CD4-positive, alpha-beta T cell treated with Interleukin-1 beta for 1 hour (primary cell): Measurements from ENCODE around the gene KIF21A.
"Not testable (repeated sequence)": the region's sequence is repeated elsewhere in the genome, so short reads cannot be mapped to it uniquely, and the experiment has no call there.

Experiments used
- DNase-seq, 2 donors: peaks; one replicate each; pipeline ENCODE4 v3.0.0-alpha.2; 2020 to 2022

The KIF21A gene, protein sequence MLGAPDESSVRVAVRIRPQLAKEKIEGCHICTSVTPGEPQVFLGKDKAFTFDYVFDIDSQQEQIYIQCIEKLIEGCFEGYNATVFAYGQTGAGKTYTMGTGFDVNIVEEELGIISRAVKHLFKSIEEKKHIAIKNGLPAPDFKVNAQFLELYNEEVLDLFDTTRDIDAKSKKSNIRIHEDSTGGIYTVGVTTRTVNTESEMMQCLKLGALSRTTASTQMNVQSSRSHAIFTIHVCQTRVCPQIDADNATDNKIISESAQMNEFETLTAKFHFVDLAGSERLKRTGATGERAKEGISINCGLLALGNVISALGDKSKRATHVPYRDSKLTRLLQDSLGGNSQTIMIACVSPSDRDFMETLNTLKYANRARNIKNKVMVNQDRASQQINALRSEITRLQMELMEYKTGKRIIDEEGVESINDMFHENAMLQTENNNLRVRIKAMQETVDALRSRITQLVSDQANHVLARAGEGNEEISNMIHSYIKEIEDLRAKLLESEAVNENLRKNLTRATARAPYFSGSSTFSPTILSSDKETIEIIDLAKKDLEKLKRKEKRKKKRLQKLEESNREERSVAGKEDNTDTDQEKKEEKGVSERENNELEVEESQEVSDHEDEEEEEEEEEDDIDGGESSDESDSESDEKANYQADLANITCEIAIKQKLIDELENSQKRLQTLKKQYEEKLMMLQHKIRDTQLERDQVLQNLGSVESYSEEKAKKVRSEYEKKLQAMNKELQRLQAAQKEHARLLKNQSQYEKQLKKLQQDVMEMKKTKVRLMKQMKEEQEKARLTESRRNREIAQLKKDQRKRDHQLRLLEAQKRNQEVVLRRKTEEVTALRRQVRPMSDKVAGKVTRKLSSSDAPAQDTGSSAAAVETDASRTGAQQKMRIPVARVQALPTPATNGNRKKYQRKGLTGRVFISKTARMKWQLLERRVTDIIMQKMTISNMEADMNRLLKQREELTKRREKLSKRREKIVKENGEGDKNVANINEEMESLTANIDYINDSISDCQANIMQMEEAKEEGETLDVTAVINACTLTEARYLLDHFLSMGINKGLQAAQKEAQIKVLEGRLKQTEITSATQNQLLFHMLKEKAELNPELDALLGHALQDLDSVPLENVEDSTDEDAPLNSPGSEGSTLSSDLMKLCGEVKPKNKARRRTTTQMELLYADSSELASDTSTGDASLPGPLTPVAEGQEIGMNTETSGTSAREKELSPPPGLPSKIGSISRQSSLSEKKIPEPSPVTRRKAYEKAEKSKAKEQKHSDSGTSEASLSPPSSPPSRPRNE (N-terminal part only)

DNA sequence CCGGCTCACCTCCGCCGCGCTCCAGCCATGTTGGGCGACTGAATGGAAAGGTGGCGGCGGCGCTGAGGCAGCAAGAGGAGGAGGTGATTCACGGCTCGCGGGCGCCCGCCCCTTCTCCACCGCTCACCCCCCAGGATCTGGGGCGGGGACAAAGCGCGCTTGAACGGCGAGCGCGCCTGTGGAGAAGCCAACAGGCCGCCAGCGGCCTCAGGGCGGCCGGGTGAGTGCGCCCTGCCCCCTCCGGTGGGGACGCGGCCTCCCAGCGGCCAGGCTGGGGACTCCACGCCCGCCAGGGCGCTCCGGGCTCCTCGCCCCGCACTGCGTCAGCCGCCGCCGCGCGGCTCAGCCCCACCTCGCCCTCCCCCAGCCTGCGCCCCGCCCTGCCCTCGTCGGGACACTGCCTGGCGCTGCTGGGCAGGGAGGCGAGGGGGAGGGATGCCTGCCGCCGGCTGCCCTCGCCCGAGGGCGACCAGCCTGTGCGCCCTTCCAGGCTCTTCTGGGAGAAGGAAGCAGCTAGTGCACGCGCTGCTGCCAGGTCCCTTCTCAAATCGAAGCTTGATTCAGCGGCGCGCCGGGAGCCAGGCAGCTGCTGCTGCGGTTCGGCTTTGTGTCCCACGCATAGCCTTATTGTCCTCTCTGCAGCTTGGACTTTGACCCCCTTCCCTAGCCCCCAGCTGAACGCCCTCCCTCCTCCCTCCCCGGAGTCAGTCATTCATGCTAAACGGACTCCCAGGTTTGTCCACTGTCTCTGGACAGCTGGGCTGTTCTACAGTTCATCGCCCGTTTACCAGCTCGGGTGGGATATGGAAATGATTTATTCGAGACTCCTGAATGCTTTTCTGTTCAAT is at the start of gene KIF21A:
KIF21A (minus strand) TSS at position 40 of the 848 bp plus-strand sequence. CDS start 150 bp downstream, outside the sequence.
- peak; percentile 90 to 92 for DNase-seq

DNA sequence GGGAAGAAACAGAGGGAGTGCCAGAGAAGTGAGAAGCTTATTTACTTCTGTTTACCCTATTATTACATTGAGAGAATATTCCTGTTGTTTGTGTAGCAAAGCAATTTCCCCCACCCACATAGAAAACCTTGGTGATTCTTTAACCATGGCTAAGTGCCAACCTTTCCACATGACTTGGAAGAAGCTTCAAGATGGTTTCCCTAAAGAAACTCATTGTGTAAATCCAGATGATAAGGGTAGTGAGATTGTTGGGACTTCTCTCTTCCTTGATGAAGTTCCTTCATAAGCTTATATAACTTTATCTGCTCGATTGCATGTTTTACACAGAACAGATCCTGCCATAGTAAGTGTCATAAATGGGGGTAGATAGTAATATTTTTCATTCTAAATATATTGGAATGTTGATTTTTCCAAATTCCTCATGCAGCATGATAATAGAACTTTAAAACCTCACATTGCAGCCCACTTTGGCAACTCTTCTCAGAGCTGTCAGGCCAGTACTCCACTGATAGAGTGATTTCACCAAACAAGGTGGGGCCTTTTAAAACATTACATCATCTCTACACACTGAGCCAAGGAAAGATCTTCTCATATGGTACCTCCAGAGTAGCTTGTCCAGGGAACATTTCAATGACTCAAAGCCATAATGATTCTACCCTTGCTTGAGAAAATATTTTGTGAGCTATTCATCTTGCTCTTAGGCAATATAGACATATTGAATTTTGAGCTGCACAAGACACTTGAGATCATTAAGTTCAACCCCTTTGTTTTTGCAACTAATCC is 47.8 kb upstream of the KIF21A start:
- no peak for DNase-seq

DNA sequence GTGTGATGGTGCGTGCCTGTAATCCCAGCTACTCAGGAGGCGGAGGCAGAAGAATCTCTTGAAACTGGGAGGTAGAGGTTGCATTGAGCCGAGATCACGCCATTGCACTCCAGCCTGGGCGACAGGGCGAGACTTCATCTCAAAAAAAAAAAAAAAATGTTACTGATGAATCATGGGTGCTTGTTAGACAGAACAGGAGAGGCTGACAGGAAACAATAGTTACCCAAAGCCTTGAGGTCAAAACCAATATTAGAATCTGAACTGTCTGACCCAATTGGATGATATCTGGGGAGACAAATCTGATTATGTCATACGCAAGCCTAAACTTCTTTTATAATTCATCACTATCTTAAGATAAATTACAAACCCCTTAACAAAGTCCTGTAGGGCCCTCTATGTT is 40.7 kb upstream of the KIF21A start:
- DNase-seq, result no peak

DNA sequence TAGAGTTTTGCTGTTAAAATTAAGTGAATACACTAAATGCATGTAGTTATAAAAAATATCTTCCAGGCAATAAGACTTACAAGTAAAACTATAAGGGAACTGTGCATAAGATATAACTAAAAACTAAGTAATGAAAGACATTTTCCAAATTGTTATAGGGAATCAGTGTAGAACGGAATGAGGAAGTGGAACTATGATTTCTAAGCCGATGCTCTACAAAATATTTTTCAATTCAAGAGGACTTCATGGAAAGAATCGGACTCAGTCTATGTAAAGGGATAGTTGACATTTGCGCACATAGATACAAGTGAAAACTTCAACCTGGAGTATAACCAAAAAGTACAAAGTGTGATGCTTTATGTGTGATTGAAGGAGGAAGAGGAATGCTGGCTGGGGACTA is 40.1 kb upstream of the KIF21A start:
- no peak for DNase-seq

DNA sequence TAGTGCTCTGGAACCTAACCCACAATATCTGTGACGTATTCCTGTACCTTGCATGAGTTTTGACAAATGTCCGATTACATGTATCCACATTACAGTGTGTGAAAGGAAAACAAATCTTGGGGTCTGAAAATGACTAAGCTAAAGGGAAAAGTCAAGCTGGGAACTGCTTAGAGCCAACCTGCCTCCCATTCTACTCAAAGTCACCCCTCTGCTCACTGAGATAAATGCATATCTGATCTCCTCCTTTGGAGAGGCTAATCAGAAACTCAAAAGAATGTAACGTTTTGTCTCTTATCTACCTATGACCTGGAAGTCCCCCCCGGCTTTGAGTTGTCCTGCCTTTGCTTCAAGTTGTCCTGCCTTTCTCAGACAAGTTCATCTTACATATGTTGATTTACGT is 34.0 kb upstream of the KIF21A start:
- DNase-seq, result no peak

DNA sequence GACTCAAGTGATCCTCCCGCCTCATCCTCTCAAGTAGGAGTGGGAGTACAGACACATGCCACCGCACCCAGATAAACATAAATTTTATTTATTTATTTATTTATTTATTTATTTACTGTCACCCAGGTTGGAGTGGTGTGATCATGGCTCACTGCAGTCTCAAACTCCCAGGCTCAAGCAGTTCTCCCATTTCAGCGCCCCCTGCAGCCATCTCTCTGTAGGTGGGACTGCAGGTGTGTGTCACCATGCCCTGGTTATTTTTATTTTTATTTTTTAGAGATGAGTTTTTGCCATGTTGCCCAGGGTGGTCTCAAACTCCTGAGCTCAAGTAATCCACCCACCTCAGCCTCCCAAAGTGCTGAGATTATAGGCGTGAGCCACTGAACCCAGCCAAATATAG is 33.2 kb upstream of the KIF21A start:
- DNase-seq, result no peak

DNA sequence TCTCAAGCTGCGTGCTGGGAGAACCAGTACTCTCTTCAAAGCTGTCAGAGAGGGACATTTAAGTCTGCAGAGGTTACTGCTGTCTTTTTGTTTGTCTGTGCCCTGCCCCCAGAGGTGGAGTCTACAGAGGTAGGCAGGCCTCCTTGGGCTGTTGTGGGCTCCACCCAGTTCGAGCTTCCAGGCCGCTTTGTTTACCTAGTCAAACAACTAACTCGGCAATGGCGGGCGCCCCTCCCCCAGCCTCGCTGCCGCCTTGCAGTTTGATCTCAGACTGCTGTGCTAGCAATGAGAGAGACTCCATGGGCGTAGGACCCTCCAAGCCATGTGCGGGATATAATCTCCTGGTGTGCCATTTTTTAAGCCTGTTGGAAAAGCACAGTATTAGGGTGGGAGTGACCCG is 32.2 kb upstream of the KIF21A start:
- DNase-seq, result not testable (repeated sequence)

DNA sequence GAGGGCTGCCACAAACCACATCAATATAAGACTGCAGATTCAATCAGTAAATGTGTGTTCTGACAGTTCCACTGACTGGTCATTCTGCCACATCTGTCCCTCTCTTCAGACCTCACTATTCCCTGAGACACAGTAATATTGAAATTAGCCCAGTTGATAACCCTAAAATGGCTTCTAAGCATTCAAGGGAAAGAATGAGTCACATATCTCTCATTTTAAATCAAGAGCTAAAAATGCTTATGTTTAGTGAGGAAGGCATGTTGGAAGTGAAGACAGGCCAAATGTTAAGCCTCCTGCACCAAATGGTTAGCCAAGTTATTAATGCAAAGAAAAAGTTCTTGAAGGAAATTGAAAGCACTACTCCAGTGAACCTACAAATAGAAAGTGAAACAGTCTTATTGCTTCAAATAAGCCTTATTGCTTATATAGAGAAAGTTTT is 24.5 kb upstream of the KIF21A start:
- peak in 1 of 2 donors; percentile 24 for DNase-seq

DNA sequence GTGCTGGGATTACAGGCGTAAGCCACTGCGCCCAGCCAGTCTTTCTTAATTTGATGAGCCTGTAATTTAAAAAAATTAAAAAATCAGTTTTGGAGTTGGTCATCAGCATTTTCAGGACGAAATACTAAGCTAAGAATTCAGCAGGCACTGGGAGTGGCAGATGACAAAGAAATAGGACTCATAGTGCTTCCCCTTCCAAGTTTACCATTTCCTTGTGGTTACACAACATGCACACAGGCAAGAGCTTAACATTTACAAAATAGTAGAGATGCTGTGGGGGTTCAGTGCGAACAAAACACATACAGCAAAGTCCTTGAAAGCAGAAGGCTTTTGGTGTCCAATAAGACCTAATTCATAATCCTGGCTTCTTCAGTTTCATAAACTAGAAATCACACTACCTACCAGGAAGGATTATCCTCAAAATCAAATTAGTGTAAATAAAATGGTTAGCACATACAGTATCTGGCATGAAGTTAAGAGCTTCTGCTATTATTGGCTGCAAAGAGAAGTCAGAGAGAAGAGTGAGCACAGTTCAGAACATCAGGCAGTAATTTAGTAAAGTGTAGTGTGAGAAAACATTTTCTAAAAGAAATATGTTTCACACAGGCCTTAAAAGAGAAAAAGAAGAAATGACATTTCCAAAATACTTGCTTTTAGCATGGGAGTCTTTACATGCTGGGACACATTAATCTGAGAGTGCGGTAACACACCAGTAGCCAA is 22.2 kb upstream of the KIF21A start:
- no peak for DNase-seq

DNA sequence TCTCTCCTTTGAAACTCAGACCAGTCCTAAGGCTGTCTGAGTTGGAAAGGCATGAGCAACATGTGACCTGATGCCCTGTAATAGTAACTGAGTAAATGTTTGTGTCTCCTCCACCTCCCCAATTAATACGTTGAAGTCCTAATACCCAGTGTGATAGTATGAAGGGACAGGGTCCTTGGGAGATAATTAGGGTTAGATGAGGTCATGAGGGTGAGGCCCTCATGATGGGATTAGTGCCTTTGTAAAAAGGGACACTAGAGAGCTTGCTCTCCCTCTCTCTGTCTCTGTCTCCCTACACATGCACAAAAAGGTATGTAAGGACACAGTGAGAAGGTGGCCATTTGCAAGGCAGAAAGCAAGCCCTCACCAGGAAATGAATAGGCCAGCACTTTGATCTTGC is 18.1 kb upstream of the KIF21A start:
- DNase-seq, result no peak

DNA sequence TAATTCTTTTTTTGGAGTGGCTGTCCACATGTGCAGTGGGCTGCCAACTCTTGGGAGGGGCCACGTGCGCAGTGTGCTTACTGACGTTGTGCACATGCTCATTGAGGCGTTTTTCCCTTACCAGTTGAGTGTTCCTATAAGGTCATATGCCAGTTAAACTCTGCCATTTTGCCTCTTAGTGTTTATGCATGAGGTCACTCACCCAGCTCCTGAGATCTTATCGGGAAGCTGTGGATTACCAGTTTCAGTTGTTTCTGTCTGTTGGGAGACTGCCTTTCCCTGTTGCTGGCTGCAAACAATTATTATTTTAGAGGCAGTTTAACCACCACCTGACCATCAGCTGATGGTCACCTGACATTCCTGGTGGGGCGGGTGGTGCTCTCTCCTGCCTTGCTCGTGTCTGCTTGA is 16.1 kb upstream of the KIF21A start:
- no peak for DNase-seq

DNA sequence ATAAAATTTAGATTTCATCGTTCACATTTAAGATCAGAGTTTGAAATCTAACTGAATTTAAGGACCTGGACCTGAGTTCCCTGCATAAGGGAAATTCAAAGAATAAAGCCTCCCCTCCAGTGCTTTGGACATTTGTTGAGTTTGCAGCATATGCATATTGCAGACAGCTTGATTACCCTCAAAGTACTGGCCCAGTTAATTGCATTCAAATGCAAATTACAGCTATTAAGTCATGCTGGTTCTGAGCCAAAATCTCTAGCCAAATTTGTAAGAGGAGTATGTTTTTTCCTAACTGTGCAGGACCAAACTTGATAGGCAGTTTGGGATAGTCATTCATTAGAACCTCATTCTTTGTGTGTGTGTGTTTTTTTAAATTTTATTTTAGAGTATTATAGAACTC is 9.1 kb upstream of the KIF21A start:
- no peak for DNase-seq

DNA sequence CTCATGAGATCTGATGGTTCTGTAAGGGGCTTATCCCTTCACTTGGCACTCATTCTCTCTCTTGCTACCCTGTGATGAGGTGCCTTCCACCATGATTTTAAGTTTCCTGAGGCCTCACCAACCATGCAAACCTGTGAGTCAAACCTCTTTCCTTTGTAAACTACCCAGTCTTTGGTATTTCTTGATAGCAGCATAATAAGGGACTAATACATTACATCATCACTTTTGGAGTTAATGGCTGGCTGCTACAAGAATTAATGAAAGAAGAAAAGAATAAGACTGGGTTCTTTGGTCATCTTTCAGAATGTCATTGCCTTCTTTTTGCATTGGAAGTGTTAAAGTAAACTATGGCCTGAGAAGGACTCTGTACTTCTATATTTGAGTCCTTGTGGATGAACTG is 5.1 kb upstream of the KIF21A start:
- DNase-seq, result no peak

DNA sequence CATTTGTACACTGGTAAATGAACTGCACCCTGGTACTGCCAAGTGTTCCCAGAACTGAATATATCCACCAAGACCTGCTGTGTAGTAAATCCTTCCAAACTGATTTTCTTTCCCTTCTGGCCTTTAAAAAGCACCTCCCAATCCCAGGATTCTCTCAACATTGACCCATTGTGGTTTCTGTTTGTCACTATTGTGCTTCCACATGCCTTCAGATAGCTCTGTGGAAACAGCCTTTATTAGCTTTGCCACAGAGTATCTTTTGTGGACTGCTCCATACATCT is 949 bp upstream of the KIF21A start:
- DNase-seq, result no peak

DNA sequence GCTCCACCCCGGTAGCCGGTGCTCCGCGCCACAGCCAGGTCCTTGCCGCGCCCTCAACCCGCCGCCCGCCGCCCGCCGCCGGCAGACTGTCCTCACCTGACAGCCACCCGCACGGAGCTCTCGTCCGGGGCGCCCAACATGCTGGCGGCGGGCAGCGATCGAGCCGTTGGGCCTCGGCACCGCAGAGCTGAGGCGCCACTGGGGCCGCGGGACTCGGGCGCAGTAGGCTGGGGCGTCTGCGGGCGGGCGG is 164 bp downstream of the KIF21A start:
- DNase-seq, result no peak

DNA sequence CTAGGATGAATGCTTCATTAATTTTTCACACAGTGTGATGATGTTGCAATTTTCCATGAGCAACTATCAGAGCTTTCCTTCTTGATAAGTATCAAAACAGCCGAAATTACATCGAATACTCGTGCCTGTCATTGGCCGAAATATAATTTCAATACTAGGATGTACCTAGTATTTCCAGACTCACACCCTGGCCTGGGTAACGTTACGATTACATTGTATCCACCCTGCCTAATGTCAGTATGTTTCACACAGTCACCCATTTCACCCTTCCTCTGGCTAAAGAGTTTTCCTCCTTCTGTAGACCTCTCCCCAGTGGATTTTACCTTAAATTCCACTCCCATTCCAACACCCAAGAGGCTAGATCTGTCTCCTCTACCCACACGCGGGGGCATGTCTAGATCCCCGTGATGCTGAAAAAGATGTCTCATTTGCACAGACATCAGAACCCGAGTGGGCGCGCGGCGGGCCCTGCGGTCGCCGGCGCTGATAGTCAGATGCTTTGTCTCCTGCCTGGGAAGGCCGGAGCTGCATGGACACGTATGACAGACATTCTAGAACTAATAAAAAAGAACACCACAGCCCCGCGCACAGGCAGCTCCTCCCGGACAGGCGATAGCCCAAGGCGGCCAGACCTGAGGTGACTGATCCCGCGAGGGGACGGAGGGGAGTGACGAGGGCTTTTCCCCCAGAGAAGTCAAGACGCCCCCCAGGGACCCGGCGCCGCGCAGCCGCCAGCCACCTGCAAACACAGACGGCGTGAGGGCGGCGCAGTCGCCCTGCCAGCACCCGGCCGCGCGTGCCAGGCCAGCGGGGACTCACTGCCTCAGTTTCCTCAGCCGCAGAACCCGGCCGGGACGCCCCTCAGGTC is 723 bp downstream of the KIF21A start:
- DNase-seq, result peak; percentile 22 to 31

DNA sequence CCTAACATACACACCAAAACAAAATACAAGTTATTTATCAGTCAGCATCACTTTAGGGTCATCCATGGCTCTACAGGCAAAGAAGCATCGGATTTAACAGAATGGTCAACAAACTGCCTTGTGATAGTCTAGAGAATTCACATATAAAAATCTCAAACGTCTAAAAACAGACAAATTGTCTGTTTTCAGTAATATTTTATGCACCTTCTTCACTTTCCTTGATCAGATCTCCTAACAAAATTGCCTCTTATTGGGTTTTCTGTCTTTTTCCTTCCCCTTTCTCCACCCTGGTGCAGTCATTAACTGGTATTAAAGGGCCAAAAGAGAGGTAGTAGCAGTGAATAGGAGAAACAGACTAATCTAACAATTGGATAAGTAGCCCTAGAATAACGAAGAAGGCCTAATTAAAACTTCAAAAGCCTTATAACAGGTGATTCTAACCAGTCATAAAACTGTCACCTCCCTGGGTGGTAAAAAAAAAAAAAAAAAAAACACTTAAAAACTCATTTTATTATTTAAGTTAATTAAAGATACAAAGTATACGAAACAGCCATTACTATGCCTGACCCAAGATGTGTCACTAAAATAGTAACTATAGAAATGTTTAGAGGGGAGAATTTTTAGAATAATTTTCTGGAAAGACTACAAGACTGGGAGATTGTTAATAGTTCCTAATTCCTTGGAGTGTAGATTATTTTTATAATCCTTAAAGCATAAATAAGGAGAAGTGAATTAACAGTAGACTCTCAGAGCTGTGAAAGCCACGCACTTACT is 1.5 kb downstream of the KIF21A start:
- DNase-seq, result no peak

DNA sequence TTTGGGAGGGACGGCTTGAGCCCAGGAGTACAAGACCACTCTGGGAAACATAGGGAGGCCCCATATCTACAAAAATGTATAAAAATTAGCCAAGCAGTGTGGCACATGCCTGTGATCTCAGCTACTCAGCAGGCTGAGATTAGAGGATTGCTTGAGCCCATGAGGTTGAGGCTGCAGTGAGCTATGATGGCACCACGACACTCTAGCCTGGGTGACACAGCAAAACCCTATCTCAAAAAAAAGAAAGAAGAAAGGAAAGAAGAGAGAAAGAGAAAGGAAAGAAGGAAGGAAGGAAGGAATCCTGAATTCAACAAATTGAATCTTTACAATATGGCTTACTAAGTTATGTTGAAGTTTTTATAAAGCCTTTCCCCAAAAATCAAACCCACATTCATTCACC is 2.1 kb downstream of the KIF21A start:
- no peak for DNase-seq

DNA sequence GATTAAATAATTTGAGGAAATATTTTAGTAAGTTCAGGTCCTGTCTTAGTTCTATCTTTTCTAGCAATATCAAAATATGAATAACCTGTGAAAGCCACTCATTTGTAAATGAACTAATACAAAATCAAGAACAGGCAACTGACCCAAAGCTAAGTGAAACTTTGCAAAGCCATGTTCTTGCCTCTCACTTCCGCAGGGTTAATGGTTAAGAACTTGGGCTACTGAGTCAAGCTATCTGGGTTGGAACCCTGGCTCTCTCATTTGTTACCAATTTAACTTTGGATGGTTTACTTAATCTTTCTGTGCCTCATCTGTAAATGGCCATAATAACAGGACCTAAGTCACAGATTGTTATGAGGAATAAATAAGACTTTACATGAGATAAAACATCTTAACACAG is 2.8 kb downstream of the KIF21A start:
- DNase-seq, result no peak
